Left lung (tissue), 10 donors: ENCODE data around the gene KRT36. TPM values are rescaled to one million over a fixed set of nuclear protein-coding genes. Genes with fewer than 3 reads are reported as not detected.

Experiments
- ATAC-seq: fragments of 200-7000 bp; cut with Tn5 transposase; one replicate; pipeline ENCODE4 v1.9.1; 2020; ENCODE audit warnings: moderate library complexity
- DNase-seq, 4 donors: peaks; one replicate each; pipeline ENCODE4 v3.0.0-alpha.2; 2013 to 2020
- H3K27ac ChIP-seq, 2 donors: fragments of 200-600 bp; sonication (generic) in 1 of 2; one replicate each; pipeline versions ENCODE4 v1.5.0 to v1.8.0; 2020 to 2021
- H3K27me3 ChIP-seq, 2 donors: fragments of 200-600 bp; sonication (generic) in 1 of 2; one replicate each; pipeline versions ENCODE4 v1.5.0 to v1.8.0; 2020 to 2021
- H3K36me3 ChIP-seq, 2 donors: fragments of 200-600 bp; sonication (generic) in 1 of 2; one replicate each; pipeline versions ENCODE4 v1.5.0 to v1.8.0; 2020 to 2021
- H3K4me1 ChIP-seq, 2 donors: fragments of 200-600 bp; one replicate each; pipeline ENCODE4 v1.8.0; 2021
- H3K4me3 ChIP-seq, 2 donors: fragments of 200-600 bp; sonication (generic) in 1 of 2; one replicate each; pipeline versions ENCODE4 v1.5.0 to v1.8.0; 2020 to 2021; ENCODE audit warnings: mild to moderate bottlenecking in 1 of 2
- H3K9me3 ChIP-seq, 2 donors: fragments of 200-600 bp; sonication (generic) in 1 of 2; one replicate each; pipeline versions ENCODE4 v1.5.0 to v1.8.0; 2020 to 2021
- CTCF ChIP-seq, 2 donors: fragments of 200-600 bp; sonication (generic) in 1 of 2; IDR thresholded peaks; one replicate each; pipeline versions ENCODE4 v1.5.0 to v1.8.0; 2021; ENCODE audit warnings: antibody characterized with exemption in 2 of 2
- intact Hi-C, 2 donors: fragments of 100-400 bp; cut with DNase I; formaldehyde crosslinking; loops; one replicate each; pipeline versions ENCODE4 v1.11.2 to v1.14.2; 2022
- polyA plus RNA-seq, 6 donors: library from polyadenylated mRNA; unstranded; fragments of 120-200 nt; gene quantifications; one replicate each; pipeline ENCODE4 v1.2.1, GENCODE V29; 2013; ENCODE audit not compliant: insufficient read length in 6 of 6
- total RNA-seq, 2 donors: library from RNA; stranded (reverse); fragmentation: NEBNext Ultra II Directional; extraction: Animal tissue kit (Norgen Biotek cat#: 25700); gene quantifications; one replicate each; pipeline ENCODE4 v1.2.1, GENCODE V29; 2021
- donor health status: DM: no; HTN: yes; CAD: no.
- donor health status: DM: no; HTN: no; CAD: no.

KRT36 gene
- total and polyA plus RNA-seq, 8 donors, result not detected

DNA sequence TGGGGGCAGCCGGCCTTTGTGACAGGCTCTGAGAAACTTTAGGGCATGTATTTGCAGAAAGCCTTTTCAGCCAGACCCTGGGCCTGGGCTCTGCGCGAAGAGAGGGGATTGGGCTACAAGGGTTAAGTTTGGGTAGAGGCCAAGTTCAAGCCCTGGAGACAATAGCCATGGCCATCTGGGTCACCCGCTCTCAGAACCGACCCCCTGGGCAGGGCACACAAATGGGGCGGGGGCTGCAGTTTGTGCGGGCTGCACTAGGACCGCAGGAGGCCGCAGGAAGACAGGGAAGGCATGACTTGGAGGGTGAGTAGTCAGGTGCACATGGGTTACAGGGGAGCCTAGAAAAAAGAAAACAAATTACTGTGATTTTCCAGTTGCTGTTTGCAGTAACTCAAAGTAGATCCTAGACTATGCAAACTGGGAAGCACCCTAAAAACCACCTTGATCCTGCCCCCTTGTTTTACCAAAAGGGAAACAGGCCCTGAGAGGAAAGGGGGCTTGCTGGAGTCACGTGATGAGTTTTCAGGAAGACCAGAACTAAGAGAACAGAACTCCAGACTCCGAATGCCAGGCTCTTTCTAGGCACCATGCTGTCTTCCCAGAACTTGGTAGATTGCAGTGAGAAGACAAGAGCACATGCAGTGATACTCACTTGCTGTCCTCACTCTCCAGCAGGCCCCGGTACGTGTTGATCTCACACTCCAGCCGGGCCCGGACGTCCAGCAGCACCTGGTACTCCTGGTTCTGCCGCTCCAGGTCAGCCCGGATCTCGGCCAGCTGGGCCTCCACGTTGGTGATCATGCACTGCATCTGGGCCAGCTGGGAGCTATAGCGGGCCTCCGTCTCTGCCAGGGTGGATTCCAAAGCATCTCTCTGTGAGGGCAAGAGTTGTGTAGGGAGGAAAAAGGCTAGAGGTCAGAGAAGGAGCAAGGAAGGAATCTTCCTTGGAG lies 12.6 kb downstream of the KRT36 start:
- ATAC-seq (no peak), DNase-seq (no peak)

GRCh38 chr17:41475421-41475820 lies 14.3 kb downstream of the KRT36 start:
- Histone ChIP-seq H3K9me3 (no peaks in the 10 kb centered on the region), H3K36me3 (no peaks in the 10 kb centered on the region), H3K27ac (no peak overlapping the region), H3K27me3 (no peaks in the 10 kb centered on the region), H3K4me1 (no peaks in the 10 kb centered on the region), H3K4me3 (no peak overlapping the region)
- TF ChIP-seq CTCF (IDR thresholded peaks at IDR 0.05), result no peak
- intact Hi-C loops, result no loop called here
- DNase-seq (no peak), ATAC-seq (no peak)

More for the DNA sequence above, 12.6 kb downstream of the KRT36 start:
- Histone ChIP-seq H3K4me1 (no peaks in the 10 kb centered on the region), H3K27ac (no peak overlapping the region), H3K9me3 (no peaks in the 10 kb centered on the region), H3K4me3 (no peak overlapping the region), H3K36me3 (no peaks in the 10 kb centered on the region), H3K27me3 (no peaks in the 10 kb centered on the region)
- intact Hi-C loops, result no loop called here
- no peak for TF ChIP-seq CTCF (IDR thresholded peaks at IDR 0.05)

GRCh38 chr17:41474863-41475262 lies 14.8 kb downstream of the KRT36 start:
- Histone ChIP-seq H3K4me1 (no peaks in the 10 kb centered on the region), H3K36me3 (no peaks in the 10 kb centered on the region), H3K4me3 (no peak overlapping the region), H3K27ac (no peak overlapping the region), H3K27me3 (no peaks in the 10 kb centered on the region), H3K9me3 (no peaks in the 10 kb centered on the region)
- intact Hi-C loops, result no loop called here
- DNase-seq (no peak), ATAC-seq (no peak)
- TF ChIP-seq CTCF (IDR thresholded peaks at IDR 0.05), result no peak

GRCh38 chr17:41468346-41468745 lies 21.4 kb downstream of the KRT36 start:
- no peaks in the 10 kb centered on the region for H3K36me3 ChIP-seq
- no peak for ATAC-seq
- no peaks in the 10 kb centered on the region for H3K9me3 ChIP-seq
- no peaks in the 10 kb centered on the region for H3K27me3 ChIP-seq
- H3K4me1 ChIP-seq, result peaks cover 0 to 5% of the 10 kb centered on the region in 2 donors
- no peak for TF ChIP-seq CTCF (IDR thresholded peaks at IDR 0.05)
- DNase-seq, result no peak
- H3K27ac ChIP-seq, result no peak overlapping the region
- H3K4me3 ChIP-seq, result no peak overlapping the region
- intact Hi-C loops, result no loop called here

GRCh38 chr17:41467561-41467960 lies 22.1 kb downstream of the KRT36 start:
- Histone ChIP-seq H3K9me3 (no peaks in the 10 kb centered on the region), H3K4me1 (peaks cover 0 to 5% of the 10 kb centered on the region in 2 donors), H3K27me3 (no peaks in the 10 kb centered on the region), H3K36me3 (no peaks in the 10 kb centered on the region), H3K27ac (no peak overlapping the region), H3K4me3 (no peak overlapping the region)
- TF ChIP-seq CTCF (IDR thresholded peaks at IDR 0.05), result no peak
- DNase-seq (no peak), ATAC-seq (no peak)
- intact Hi-C loops, result no loop called here
